SU-DHL-6 (cell line): ENCODE measurements around the gene RALY.

ENCODE experiments used
- H2AFZ ChIP-seq: fragments of 200-600 bp; sonication (generic); 2 replicates; pipeline ENCODE4 v1.6.1; 2014; ENCODE audit warnings: low read depth, mild to moderate bottlenecking, moderate library complexity, mixed read lengths, antibody characterized with exemption, low read length; ENCODE audit not compliant: severe bottlenecking
- H3F3A ChIP-seq: fragments of 200-600 bp; shearing (Covaris generic); 2 replicates; pipeline ENCODE4 v1.6.0; 2016; ENCODE audit warnings: antibody characterized with exemption, mild to moderate bottlenecking; ENCODE audit not compliant: insufficient read depth
- H3K27ac ChIP-seq: fragments of 200-600 bp; sonication (generic); 2 replicates; pipeline ENCODE4 v1.5.1; 2016; ENCODE audit warnings: low read depth, mild to moderate bottlenecking, low read length, moderate library complexity, mixed read lengths
- H3K27me3 ChIP-seq: fragments of 200-600 bp; sonication (generic), shearing (Covaris generic); 2 replicates; pipeline ENCODE4 v1.6.0; 2014; ENCODE audit warnings: mild to moderate bottlenecking, low read length
- H3K36me3 ChIP-seq: fragments of 200-600 bp; sonication (generic); 2 replicates; pipeline ENCODE4 v1.6.1; 2014; ENCODE audit warnings: mild to moderate bottlenecking, low read length, mixed read lengths
- H3K4me2 ChIP-seq: fragments of 300-600, 200-600 bp; shearing (Covaris generic), sonication (generic); 2 replicates; pipeline ENCODE4 v1.6.0; 2014; ENCODE audit warnings: low read length, low read depth, mild to moderate bottlenecking; ENCODE audit not compliant: poor library complexity, severe bottlenecking
- H3K4me3 ChIP-seq: fragments of 200-600 bp; sonication (generic); 2 replicates; pipeline ENCODE4 v1.5.1; 2014; ENCODE audit warnings: antibody characterized with exemption, low read length, mild to moderate bottlenecking, mixed read lengths; ENCODE audit not compliant: insufficient read depth, poor library complexity, severe bottlenecking
- H3K79me2 ChIP-seq: fragments of 200-600 bp; sonication (generic); 2 replicates; pipeline ENCODE4 v1.6.1; 2014; ENCODE audit warnings: mild to moderate bottlenecking, low read length, moderate library complexity; ENCODE audit not compliant: insufficient read depth
- H3K9ac ChIP-seq: fragments of 200-600 bp; sonication (generic); 2 replicates; pipeline ENCODE4 v1.7.0; 2014; ENCODE audit warnings: mild to moderate bottlenecking, low read length
- H3K9me2 ChIP-seq: fragments of 200-600 bp; sonication (generic); replicated peaks from 2 replicates; pipeline ENCODE4 v1.6.1; 2014; ENCODE audit warnings: low read length; ENCODE audit not compliant: insufficient read depth
- H3K9me3 ChIP-seq: fragments of 200-600 bp; sonication (generic); 2 replicates; pipeline ENCODE4 v1.6.1; 2014; ENCODE audit warnings: low read length, mixed read lengths; ENCODE audit not compliant: insufficient read depth
- H4K20me1 ChIP-seq: fragments of 200-600 bp; sonication (generic); 2 replicates; pipeline ENCODE4 v1.6.1; 2014; ENCODE audit warnings: low read depth, mild to moderate bottlenecking, antibody characterized with exemption, low read length, moderate library complexity, mixed read lengths
- EZH2phosphoT487 ChIP-seq: fragments of 200-600 bp; sonication (generic), shearing (Covaris generic); conservative IDR thresholded peaks from 2 replicates; pipeline ENCODE4 v1.6.1; 2018; ENCODE audit warnings: mild to moderate bottlenecking, antibody characterized with exemption, low read length, moderate library complexity, mixed read lengths
- TF ChIP-seq, protein P1 (sequence below): fragments of 200-600 bp; sonication (generic); IDR thresholded peaks from one replicate; pipeline ENCODE4 v1.5.1; 2017; ENCODE audit warnings: antibody characterized with exemption, mild to moderate bottlenecking, low read length, moderate library complexity; ENCODE audit not compliant: insufficient read depth, poor library complexity, severe bottlenecking

RALY gene

DNA sequence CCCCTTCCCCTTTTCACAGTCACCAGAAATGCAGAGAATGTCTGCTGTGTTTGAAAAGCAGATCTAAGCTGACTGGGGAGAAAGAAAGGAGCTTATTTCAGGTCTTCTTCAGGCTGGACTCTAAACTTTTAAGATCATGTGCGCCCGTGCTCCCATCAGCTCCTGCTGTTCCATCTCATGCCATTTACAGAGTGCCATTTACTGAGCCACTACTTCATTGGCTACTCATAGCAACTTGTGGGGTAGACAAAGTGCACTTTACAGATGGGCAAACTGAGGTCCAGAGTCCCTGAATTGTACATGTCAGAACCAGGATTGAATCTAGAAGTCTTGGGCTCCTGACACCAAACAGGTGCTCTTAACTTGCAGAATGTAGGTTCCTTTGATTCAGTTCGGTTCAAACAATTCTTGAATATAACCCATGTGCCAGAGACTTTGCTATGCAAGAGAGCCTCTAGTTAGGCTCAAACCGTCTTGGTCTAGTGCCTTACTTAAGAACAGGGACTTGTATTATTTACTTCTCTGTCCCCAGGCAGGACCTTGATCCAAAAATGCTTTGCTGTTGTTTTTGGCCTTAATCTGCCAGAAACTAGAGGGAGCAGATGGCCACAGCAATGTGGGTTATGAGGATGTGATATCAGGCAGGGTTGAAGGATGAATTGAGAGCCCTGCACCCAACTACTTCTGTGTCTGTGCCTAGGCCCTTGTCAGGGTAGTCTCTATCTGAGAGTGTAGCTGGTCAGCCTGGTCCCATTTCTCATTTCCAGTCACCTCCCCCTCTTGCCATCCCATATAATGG lies 56.4 kb downstream of the RALY start:
- no peaks in the 10 kb centered on the region for H3K9me3 ChIP-seq
- H2AFZ ChIP-seq, result no peak overlapping the region
- no peaks in the 10 kb centered on the region for H3K27me3 ChIP-seq
- no peak overlapping the region for H3K27ac ChIP-seq
- no peak overlapping the region for H3K4me2 ChIP-seq
- H4K20me1 ChIP-seq, result peaks cover 13% of the 10 kb centered on the region; the same call in 1 of the 2 replicates
- H3K9me2 ChIP-seq, result no peaks in the 10 kb centered on the region
- H3K9ac ChIP-seq, result no peak overlapping the region
- H3F3A ChIP-seq, result no peaks in the 10 kb centered on the region
- 0 out of 2 replicates have a peak, but pooled peaks cover 2% of the 10 kb centered on the region for H3K36me3 ChIP-seq
- peaks cover 97% of the 10 kb centered on the region for H3K79me2 ChIP-seq
- H3K4me3 ChIP-seq, result no peak overlapping the region
- TF ChIP-seq, protein P1, sequence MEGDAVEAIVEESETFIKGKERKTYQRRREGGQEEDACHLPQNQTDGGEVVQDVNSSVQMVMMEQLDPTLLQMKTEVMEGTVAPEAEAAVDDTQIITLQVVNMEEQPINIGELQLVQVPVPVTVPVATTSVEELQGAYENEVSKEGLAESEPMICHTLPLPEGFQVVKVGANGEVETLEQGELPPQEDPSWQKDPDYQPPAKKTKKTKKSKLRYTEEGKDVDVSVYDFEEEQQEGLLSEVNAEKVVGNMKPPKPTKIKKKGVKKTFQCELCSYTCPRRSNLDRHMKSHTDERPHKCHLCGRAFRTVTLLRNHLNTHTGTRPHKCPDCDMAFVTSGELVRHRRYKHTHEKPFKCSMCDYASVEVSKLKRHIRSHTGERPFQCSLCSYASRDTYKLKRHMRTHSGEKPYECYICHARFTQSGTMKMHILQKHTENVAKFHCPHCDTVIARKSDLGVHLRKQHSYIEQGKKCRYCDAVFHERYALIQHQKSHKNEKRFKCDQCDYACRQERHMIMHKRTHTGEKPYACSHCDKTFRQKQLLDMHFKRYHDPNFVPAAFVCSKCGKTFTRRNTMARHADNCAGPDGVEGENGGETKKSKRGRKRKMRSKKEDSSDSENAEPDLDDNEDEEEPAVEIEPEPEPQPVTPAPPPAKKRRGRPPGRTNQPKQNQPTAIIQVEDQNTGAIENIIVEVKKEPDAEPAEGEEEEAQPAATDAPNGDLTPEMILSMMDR, result no peak
- no peak for TF ChIP-seq EZH2phosphoT487

DNA sequence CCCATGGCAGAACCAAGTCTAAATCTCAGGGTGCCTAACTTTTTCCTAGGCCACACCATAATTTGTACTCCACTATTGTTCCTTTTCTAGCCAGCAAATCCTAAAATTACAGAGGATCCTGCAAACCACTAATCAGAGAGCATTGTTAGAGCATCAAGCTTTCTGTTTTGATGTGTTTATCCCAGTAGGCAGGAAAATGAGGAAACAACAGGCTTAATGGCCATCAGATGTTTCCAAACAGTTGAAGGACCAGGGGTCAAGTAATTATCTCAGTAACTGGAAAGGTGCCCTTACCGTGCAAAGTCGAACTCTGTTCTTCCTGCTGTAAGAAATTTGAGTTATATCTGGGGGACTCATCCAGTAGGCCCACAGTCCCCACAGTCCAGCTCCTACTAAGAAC lies 58.7 kb downstream of the RALY start:
- Histone ChIP-seq H4K20me1 (peaks cover 16% of the 10 kb centered on the region; the same call in 1 of the 2 replicates), H3K4me3 (no peak overlapping the region), H3F3A (no peaks in the 10 kb centered on the region), H3K9me3 (no peaks in the 10 kb centered on the region), H3K9me2 (no peaks in the 10 kb centered on the region), H3K27ac (no peak overlapping the region), H3K4me2 (no peak overlapping the region), H3K79me2 (peaks cover 94% of the 10 kb centered on the region), H3K27me3 (no peaks in the 10 kb centered on the region), H3K36me3 (no peaks in the 10 kb centered on the region), H3K9ac (no peak overlapping the region), H2AFZ (no peak overlapping the region)
- TF ChIP-seq EZH2phosphoT487, result no peak
- TF ChIP-seq, protein P1, result no peak

DNA sequence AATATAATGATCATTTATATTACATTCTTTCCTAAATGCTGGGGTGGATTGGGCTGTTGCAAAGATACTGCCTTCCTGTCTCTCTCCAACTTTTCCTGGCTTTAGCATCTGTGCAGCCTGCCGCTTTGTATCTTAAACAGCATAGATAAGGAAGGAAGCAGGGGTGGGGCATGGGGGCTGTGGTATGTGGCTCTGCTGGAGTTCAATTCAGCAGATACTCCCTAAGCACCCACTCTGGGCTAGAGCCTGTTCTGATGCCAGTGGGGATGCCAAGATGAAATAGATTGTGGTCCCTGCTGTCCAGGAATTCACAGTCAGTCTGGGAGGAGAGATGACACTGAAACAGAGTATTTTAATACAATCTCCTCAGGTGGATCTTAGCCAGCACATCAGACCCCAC lies 61.6 kb downstream of the RALY start:
- H3K36me3 ChIP-seq, result no peaks in the 10 kb centered on the region

More for the DNA sequence above, 61.6 kb downstream of the RALY start:
- Histone ChIP-seq H3K9me2 (no peaks in the 10 kb centered on the region), H3K4me3 (no peak overlapping the region), H3K4me2 (no peak overlapping the region), H3K9me3 (no peaks in the 10 kb centered on the region), H3F3A (no peaks in the 10 kb centered on the region), H3K27me3 (no peaks in the 10 kb centered on the region), H4K20me1 (peaks cover 16% of the 10 kb centered on the region; the same call in 1 of the 2 replicates), H3K27ac (no peak overlapping the region), H3K9ac (no peak overlapping the region), H2AFZ (no peak overlapping the region), H3K79me2 (peaks cover 95% of the 10 kb centered on the region)
- TF ChIP-seq, protein P1, result no peak
- TF ChIP-seq EZH2phosphoT487, result no peak
